A549 treated with dexamethasone at 1 μM for 4 hours (cell line): ENCODE measurements around the gene CDKN2AIPNL. TPM values are rescaled to one million over a fixed set of nuclear protein-coding genes. Genes with fewer than 3 reads are reported as not detected.

ENCODE experiments used
- total RNA-seq: library from RNA; stranded (reverse); fragments of 200-300 nt; extraction: Qiagen RNA extraction; gene quantifications from 5 replicates; pipeline ENCODE4 v1.2.3, GENCODE V29; 2022

Gene CDKN2AIPNL
- total RNA-seq: 39.2 to 46.6 TPM (median 45.7 TPM) in 5 replicates

GRCh38 chr5:134411546-134412266, at the start of gene CDKN2AIPNL:
Gene CDKN2AIPNL, minus strand, starts transcription at chr5:134411881. Its CDS starts 27 bp downstream, at chr5:134411854.

GRCh38 chr5:134370871-134371833, 40.5 kb downstream of the CDKN2AIPNL start, which contains the start of gene UBE2B:
Gene UBE2B, plus strand, starts transcription at chr5:134371569. Its CDS starts 27 bp downstream, at chr5:134371596.

Other genes starting within 250 kb of the CDKN2AIPNL start
- 614 to 715 TPM (median 643 TPM) in 5 replicates for gene SKP1, start 234.9 kb downstream of the CDKN2AIPNL start, total RNA-seq
- 206 to 273 TPM (median 268 TPM) in 5 replicates for gene PPP2CA, start 185.8 kb downstream of the CDKN2AIPNL start, total RNA-seq
- gene CDKL3, start 44.7 kb downstream of the CDKN2AIPNL start, total RNA-seq: 1.1 to 2.0 TPM (median 1.7 TPM) in 5 replicates
- 52.5 to 69.5 TPM (median 59.5 TPM) in 5 replicates for gene UBE2B, start 40.3 kb downstream of the CDKN2AIPNL start, total RNA-seq
- 25.8 to 42.7 TPM (median 40.1 TPM) in 5 replicates for gene JADE2, start 113.8 kb upstream of the CDKN2AIPNL start, total RNA-seq
- gene SAR1B, start 220.9 kb upstream of the CDKN2AIPNL start, total RNA-seq: 46.1 to 65.9 TPM (median 50.4 TPM) in 5 replicates
- gene SEC24A, start 236.9 kb upstream of the CDKN2AIPNL start, total RNA-seq: 10.8 to 18.5 TPM (median 17.5 TPM) in 5 replicates